HG03378 (cell line): Measurements from ENCODE around the gene TJP2.
A peak's percentile ranks its signal among the peaks of the same experiment; 100 is the strongest.
"Not testable (repeated sequence)": the region's sequence is repeated elsewhere in the genome, so short reads cannot be mapped to it uniquely, and the experiment has no call there.

Experiments used
- ATAC-seq: cut with Tn5 transposase; IDR thresholded peaks from one replicate; pipeline ENCODE4 v1.9.1; 2021; ENCODE audit warnings: mild to moderate bottlenecking, moderate library complexity; ENCODE audit not compliant: unreplicated experiment

TJP2 gene

GRCh38 chr9:69276775-69277174 is 102.7 kb downstream of the TJP2 start:
- ATAC-seq, result no peak

GRCh38 chr9:69279084-69279731 is 105.1 kb downstream of the TJP2 start:
- peak; percentile 93 for ATAC-seq

GRCh38 chr9:69279733-69280132 is 105.7 kb downstream of the TJP2 start:
- ATAC-seq, result no peak

- no peak for ATAC-seq
Measured at GRCh38 chr9:69283003-69283402, 108.9 kb downstream of the TJP2 start.

GRCh38 chr9:69292078-69292477 is 118.0 kb downstream of the TJP2 start:
- no peak for ATAC-seq

- no peak for ATAC-seq
Measured at GRCh38 chr9:69293156-69293555, 119.1 kb downstream of the TJP2 start.

GRCh38 chr9:69295872-69296552 is 121.9 kb downstream of the TJP2 start:
- no peak for ATAC-seq

- no peak for ATAC-seq
Measured at GRCh38 chr9:69297300-69297980, 123.4 kb downstream of the TJP2 start.

GRCh38 chr9:69299315-69299714 is 125.2 kb downstream of the TJP2 start:
- ATAC-seq, result no peak

GRCh38 chr9:69299826-69300225 is 125.7 kb downstream of the TJP2 start:
- no peak for ATAC-seq

GRCh38 chr9:69303331-69303730 is 129.3 kb downstream of the TJP2 start:
- ATAC-seq, result no peak

- not testable (repeated sequence) for ATAC-seq
Measured at GRCh38 chr9:69306895-69307445, 132.9 kb downstream of the TJP2 start.

- ATAC-seq, result no peak
Measured at GRCh38 chr9:69307446-69308205, 133.5 kb downstream of the TJP2 start.

- no peak for ATAC-seq
Measured at GRCh38 chr9:69308206-69308931, 134.3 kb downstream of the TJP2 start.

- no peak for ATAC-seq
Measured at GRCh38 chr9:69313175-69313574, 139.1 kb downstream of the TJP2 start.

- ATAC-seq, result no peak
Measured at GRCh38 chr9:69314547-69314946, 140.5 kb downstream of the TJP2 start.

- ATAC-seq, result no peak
Measured at GRCh38 chr9:69317081-69317480, 143.0 kb downstream of the TJP2 start.

- peak; percentile 96 for ATAC-seq
Measured at GRCh38 chr9:69317894-69318293, 143.8 kb downstream of the TJP2 start.

- ATAC-seq, result no peak
Measured at GRCh38 chr9:69319324-69320025, 145.4 kb downstream of the TJP2 start.

GRCh38 chr9:69322256-69322655 is 148.2 kb downstream of the TJP2 start:
- ATAC-seq, result no peak
